Measurements from ENCODE around the gene PCBP3. TPM values are rescaled to one million over a fixed set of nuclear protein-coding genes. Genes with fewer than 3 reads are reported as not detected.

PCBP3 gene
- polyA plus RNA-seq, 3 donors, result 1.1 to 1.7 (median 1.4) TPM

DNA sequence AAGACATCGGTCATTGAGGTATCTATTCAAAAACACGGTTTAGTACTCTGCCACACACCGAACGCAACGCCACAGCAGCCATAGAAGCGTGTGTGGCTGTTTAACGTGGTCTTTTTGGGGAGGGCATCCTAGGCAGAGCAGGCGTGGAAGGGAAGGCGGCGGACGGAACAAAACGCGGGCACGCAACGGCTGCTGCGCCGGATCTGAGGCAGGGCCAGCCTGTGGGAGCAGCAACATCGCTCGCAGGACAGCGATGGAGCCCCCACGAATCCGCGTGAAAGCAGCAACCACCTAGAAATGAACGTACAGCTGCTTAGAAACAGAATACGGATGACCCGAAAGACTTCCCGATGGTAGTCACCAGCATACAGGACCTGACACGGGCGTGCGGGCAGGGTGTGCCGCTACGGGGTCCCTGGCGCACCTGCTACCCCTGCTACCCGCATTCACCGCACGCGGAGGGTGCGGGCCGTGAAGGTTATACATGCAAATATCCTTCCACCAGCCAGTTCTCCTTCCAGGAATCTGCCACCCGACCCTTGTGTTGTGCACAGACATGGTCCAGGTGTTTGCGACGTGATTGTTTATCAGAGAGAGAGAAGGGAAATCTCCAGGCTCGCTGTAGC, 223.6 kb downstream of the PCBP3 start:
- no peak for DNase-seq (ENCODE audit: low read depth in 3 of 3, low spot score in 2 of 3)

GRCh38 chr21:45867671-45868081, 224.2 kb downstream of the PCBP3 start:
- DNase-seq (ENCODE audit: low read depth in 3 of 3, low spot score in 2 of 3), result no peak

GRCh38 chr21:45868086-45868485, 224.6 kb downstream of the PCBP3 start:
- no peak for DNase-seq (ENCODE audit: low read depth in 3 of 3, low spot score in 2 of 3)

DNA sequence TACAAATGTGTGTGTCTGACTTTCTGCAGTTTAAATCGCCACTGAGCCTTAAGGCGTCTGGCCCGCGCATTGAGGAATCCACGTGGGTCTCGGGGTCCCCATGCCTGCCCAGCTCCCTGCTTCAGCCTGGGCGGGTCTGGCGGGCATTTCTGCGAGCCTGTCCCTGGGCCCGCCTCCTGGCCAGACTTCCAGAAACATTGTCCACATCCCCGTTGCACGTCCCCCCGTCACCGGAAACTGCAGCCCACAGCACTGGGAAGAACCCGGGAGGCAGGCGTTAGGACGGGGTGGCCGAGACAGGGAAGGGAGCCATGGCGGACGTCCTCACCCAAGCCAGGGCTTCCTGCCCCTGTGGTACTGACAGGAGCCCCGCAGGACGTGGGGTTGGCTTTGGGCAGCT, 225.0 kb downstream of the PCBP3 start:
- DNase-seq (ENCODE audit: low read depth in 3 of 3, low spot score in 2 of 3), result no peak

GRCh38 chr21:45869121-45870007, 225.8 kb downstream of the PCBP3 start:
- no peak for DNase-seq (ENCODE audit: low read depth in 3 of 3, low spot score in 2 of 3)

DNA sequence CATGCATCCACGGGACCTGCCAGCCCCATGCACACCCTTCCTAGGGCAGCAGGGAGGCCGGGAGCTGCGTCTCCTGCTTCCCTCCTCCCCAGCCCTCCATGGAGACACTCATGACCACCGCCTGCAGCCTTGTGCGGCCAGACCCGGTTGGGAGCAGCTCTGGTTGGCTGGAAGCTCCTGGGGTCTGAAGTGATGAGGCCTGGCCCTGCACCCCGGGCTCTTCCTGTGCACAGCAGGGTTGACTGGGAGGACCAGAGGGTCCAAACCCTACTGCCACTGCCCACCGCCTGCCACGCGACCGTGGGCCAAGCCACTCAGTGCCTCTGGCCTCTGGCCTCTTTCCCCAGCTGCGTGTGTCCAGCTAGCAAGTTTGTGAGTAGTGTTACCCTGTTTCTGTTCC, 226.9 kb downstream of the PCBP3 start:
- no peak for DNase-seq (ENCODE audit: low read depth in 3 of 3, low spot score in 2 of 3)

DNA sequence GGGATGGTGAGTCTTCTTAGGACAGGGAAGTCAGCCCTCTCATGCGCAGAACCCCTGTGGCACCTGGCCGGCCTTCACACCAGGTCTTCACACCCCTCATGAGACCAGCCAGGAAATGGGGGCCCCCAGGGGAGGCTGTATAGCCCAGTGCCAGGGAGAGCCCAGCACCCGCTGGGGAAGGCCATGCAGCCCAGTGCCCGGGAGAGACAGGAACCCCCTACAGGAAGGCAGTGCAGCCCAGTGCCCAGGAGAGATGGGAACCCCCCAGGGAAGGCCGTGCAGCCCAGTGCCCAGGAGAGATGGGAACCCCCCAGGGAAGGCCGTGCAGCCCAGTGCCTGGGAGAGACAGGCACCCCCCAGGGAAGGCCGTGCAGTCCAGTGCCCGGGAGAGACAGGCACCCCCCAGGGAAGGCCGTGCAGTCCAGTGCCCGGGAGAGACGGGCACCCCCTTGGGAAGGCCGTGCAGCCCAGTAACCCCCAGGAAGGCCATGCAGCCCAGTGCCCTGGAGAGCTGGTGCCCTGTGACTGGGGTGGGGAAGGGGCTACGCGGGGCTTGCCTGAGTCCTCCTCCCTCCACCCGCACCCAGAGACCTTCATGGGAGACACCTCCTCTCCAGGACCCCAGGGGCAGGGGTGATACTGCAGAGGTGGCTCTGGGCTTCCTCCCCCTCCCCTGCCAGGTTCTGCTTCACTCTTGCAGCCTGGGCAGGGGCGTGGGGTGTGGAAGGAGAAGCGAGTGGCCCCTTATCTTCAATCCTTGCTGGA, 227.5 kb downstream of the PCBP3 start:
- DNase-seq (ENCODE audit: low read depth in 3 of 3, low spot score in 2 of 3), result no peak

GRCh38 chr21:45871616-45872236, 228.2 kb downstream of the PCBP3 start:
- DNase-seq (ENCODE audit: low read depth in 3 of 3, low spot score in 2 of 3), result no peak

DNA sequence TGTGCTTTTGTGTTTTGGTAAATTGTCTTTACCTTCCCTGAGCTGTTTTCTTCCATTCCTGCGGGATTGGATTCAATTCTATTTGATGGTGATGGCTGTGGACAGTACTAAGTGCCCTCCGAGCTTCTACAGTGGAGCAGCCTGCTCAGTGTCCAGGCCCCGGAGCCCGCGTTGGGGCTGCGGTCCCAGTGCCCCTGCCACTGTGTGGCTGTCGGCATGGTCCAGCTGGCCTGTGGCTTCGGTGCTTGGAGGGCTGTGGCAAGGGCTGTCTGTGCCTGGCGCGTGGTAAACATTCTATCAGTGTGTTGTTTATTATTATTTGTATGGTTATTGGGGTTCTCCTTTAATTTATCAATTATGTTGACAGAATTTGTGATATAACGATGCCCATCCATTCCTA, 228.9 kb downstream of the PCBP3 start:
- no peak for DNase-seq (ENCODE audit: low read depth in 3 of 3, low spot score in 2 of 3)

DNA sequence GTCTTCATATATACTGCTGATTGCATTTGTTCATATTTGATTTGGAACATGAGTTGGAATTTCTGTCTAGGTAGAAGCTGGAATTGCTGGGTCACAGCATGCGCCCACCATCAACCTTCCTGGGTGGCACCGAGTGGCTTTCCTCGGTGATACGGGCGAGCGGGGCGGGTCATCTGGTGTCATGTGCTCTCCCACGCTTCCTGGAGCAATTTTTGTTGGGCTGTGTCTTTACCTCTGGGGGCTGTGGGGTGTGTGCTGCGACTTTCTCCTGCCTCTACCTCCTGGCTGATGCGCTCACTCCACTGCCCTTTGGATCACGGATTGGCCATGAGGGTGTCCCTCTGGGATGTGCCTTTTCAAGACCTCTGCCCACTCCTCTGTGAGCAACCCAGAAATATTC, 229.4 kb downstream of the PCBP3 start:
- DNase-seq (ENCODE audit: low read depth in 3 of 3, low spot score in 2 of 3), result no peak

- no peak for DNase-seq (ENCODE audit: low read depth in 3 of 3, low spot score in 2 of 3)
These were observed 229.9 kb downstream of the PCBP3 start for GRCh38 chr21:45873418-45873817.

GRCh38 chr21:45873866-45874265, 230.3 kb downstream of the PCBP3 start:
- no peak for DNase-seq (ENCODE audit: low read depth in 3 of 3, low spot score in 2 of 3)

- no peak for DNase-seq (ENCODE audit: low read depth in 3 of 3, low spot score in 2 of 3)
These were observed 231.3 kb downstream of the PCBP3 start for GRCh38 chr21:45874716-45875415.

DNA sequence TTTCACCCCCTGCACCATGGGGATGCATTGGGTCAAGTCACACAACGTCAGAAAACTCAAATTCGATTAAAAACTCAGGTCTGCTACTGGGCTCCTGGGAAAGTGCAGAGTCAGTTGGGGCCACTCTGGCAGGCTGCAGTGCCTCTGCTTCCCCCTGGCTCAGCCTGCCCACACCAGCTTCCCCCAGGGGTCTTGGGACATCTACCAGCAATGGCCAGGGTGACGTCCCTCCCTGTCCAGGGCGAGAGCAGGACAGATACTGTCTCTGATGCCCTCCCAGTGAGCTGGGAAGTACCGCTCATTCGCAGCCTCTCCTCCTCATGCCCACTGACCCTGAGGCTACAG, 231.9 kb downstream of the PCBP3 start:
- DNase-seq (ENCODE audit: low read depth in 3 of 3, low spot score in 2 of 3), result no peak

GRCh38 chr21:45875881-45876280, 232.4 kb downstream of the PCBP3 start:
- no peak for DNase-seq (ENCODE audit: low read depth in 3 of 3, low spot score in 2 of 3)

DNA sequence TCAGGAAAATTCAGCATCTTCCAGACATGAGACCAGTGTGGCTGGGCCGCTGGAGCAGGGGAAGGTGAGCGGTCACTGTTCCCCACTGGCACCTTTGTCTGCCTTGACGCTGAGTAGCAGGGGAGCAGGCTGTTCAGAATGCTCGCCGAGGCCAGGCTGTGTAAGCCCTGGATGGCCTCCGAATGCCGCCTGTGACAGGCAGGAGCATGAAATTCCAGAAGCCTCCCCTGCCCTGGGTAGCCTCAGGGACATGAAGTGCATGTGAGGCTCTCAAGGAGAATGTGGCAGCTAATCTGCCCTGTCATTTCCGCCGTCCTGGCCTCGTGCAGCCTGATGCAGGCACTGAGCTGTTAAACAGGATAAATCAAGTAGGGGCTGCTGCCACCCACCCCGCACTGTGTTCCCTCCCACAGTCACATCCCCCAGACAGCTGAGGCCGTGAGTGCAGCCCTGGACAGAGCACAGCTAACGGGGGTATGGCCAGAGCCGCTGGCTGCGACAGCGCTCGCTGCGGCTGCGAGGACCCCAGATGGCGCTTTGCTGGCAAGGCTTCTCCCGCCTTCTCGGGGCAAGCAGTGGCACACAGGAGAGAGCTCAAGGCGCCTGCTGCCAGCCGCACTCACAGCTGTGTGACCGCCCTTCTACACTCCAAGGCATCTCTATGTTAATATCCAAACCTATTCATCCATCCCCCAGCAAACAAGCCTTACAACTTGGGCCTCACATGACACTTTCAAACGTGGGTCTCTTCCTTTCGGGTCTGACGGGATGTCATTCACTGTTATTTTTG, 233.1 kb downstream of the PCBP3 start:
- peak; percentile 61 to 82 (median 65) for DNase-seq (ENCODE audit: low read depth in 3 of 3, low spot score in 2 of 3)

DNA sequence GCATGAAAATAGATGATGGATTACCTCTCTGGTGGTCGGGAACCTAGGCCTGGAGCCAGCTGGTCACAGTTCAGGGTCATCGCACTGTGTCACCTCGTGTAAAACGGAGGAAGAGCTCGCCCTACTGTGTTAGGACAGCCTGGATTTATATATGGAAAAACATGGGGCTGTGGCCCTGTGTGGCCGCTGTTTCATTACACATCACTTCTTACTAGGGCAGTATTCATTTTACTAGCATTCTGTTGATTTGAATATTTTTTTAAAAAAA, 233.6 kb downstream of the PCBP3 start:
- no peak for DNase-seq (ENCODE audit: low read depth in 3 of 3, low spot score in 2 of 3)

DNA sequence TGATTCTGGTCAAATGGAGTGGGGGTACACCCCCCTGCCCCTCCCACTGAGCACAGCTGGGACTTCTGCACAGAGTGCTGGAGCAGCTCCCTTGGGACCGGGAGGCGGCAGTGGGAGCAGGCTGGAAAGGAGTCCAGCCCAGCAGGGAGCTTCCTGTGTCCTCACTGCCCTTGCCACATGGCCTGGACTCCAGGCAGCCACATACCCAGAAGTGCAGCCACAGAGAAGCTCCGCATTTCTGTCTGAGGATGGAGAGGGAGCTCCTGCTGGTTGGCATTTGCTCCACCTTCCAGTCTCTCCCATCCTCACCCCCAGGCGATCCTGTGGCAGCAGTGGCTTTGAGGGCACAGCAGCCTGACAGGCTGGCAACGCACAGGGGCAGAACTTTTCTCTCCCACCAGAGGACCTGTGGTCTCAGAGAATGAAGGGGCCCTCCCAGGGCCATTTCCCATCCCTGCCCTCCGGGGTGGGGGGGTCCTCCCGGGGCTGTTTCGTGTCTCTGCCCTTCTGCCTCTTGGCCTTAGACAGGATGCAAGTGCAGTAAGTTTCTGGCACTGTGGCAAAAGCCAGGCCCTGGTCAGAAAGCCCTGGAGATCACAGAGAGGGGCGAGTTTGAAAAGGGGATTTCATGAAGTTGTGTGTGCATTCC, 234.4 kb downstream of the PCBP3 start:
- no peak for DNase-seq (ENCODE audit: low read depth in 3 of 3, low spot score in 2 of 3)

All from right renal cortex interstitium (tissue), 3 donors.